DMS114 treated with DMSO at 0.1 percent for 48 hours (cell line): Measurements from ENCODE around the gene UGT1A4.

Experiments
- DNase-seq: peaks from one replicate; lab custom pipeline; 2025; ENCODE audit not compliant: unreplicated experiment; lab: John Stamatoyannopoulos, UW

UGT1A4 gene

GRCh38 chr2:233779722-233780121, 61.2 kb downstream of the UGT1A4 start:
- DNase-seq: no peak

GRCh38 chr2:233780771-233781170, 62.2 kb downstream of the UGT1A4 start:
- DNase-seq: no peak

DNA sequence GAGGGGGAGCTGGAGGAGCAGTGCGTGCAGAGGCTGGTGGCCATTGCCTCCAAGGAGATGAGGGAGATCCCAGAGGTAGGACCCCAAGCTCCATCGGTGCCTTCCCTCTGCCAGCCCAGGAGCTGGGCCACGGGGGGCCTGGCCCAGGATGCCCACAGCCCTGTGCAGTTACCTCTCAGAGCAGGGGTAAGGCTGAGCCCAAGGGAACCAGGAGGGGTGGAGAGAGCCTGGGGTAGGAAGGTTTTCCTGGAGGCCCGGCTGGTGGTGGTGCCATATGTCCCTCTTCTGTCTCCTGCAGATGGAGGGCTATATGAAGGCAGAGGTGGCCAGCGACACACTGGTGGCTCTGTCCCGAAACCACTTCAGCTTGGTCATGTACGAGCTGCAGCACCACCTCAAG, 71.0 kb downstream of the UGT1A4 start:
- no peak for DNase-seq

DNA sequence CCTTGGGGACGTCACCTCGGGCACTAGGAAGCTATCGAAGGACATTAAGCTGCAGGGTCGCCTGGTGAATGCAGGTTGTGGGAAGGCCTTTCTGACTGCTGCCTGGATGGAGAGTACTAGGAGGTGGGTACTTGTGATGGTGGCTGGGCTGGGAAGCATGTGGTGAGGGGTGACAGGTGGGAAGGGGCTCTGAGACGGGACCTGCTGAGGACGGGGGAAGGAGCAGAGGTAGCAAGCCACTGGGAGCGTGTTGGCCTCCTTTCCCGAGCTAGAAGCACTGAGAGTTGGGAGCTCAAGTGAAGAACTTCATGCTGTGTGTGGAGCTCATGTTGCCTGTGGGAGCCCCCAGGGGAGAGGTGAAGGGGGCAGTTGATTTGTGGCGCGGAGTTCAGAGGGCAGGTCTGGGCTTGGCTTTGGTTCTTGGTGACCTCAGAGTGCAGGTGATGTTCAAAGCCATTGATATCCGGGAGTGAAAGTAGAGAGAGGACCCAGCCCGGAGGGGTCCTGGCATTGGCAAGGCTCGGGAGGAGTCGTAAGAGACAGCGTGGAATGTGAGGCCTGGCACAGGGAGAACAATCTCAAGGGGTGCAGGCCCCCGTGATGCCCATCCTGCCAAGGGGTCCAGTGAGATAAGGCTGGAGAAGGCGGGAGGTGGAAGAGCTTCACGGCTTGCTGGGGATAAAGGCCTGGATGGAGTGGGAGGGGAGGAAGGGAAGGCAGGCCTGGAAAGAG, 72.8 kb downstream of the UGT1A4 start:
- DNase-seq: no peak

DNA sequence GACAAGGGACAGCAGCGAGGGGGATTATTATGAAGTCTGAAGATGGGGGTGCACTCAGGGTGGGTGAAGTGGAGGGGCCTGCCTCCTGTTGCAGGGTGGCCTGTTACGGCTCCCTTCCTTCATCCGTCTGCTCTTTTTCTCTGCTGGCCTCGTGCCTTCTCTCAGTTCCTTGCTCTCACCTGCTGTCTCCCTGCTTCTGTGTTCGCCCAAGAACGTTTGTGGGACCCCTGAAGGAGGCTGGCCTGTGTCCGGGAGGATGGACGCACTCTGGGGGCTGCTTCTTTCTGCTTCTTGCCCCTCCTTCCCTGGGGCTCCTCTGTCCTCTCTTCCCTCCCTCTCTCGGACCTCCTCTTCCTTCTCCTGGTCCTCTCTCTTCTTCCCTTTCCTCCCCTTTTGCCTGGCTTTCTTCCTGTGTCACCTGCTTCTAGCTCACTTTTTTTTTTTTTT, 73.4 kb downstream of the UGT1A4 start:
- DNase-seq: no peak

- no peak for DNase-seq
Observed at GRCh38 chr2:233792720-233793119, 74.2 kb downstream of the UGT1A4 start.

DNA sequence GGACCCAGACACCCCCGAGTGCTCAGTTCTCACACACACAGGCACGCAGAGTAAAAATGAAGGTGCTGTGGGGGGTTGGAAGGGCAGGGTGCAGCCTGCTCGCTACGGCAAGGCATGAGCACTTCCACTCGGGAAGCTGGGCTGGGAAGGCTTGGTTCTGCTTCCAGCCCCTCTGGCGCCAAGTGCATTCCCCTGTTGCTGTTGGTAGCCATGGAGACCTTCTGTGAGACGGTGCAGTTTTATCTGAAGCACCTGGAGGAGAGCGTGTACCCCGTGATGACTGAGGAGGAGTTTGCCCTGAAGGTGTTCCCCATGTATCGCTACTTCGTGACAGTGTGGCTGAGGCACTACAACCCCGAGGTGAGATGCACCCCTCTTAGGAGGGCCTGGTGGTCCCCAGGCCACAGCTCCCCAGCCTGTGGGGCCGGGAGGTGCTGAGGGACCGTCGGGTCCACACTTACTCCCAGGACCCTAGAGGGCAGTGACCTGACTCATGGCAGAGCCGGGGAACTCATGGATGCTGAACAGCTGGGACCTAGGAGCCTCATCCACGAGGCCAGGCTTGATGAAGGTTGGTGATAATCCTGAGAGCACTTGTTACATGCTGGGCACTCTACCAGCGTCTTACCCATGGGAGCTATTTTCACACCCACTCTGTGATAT, 75.1 kb downstream of the UGT1A4 start:
- DNase-seq: no peak

DNA sequence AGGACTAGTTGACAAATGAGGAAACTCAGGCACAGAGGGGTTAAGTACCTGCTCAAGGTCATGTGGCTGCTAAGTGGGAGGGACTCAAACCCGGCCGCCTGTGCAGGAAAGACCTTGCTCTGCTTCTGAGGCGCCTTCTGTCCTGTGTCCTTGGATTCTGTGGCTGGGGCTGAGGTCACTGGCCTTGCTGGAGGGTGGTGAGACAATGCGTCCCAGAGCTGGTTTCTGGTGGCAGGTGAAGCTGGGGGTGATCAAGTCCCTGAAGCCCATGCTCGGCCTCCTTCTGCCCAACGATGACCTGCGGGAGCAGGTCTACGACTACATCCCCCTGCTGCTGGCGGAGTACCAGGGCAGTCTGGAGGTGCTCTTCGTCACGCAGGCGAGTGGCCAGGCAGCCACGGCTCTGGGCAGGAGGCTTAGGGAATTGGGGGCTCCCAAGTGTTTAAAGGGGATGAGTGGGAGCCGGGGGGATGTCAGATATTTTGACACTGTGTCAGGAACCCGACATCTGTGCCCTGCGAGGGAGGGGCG, 75.7 kb downstream of the UGT1A4 start:
- DNase-seq: no peak

DNA sequence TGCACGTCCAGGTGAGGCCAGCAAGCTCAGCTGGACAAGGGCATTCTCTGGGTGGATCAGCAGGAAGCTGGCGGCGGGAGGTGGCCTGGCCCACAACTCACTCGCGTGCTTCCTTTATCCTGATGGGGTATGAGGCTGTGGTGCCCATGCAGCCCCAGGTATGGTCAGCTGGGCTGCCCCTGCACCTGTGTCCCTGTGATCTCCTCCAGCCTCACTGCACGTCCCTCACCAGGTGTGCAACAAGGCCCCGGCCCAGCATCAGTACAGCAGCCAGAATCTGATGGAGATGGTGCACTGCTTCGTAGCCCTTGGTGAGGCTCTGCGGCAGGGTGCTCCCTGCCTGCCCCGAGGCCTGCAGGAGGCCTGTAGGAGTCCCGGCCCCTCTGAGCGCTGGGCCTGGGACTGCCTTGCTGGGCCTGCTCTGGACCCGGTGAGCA, 77.2 kb downstream of the UGT1A4 start:
- DNase-seq: no peak

GRCh38 chr2:233796254-233796653, 77.7 kb downstream of the UGT1A4 start:
- DNase-seq: no peak

DNA sequence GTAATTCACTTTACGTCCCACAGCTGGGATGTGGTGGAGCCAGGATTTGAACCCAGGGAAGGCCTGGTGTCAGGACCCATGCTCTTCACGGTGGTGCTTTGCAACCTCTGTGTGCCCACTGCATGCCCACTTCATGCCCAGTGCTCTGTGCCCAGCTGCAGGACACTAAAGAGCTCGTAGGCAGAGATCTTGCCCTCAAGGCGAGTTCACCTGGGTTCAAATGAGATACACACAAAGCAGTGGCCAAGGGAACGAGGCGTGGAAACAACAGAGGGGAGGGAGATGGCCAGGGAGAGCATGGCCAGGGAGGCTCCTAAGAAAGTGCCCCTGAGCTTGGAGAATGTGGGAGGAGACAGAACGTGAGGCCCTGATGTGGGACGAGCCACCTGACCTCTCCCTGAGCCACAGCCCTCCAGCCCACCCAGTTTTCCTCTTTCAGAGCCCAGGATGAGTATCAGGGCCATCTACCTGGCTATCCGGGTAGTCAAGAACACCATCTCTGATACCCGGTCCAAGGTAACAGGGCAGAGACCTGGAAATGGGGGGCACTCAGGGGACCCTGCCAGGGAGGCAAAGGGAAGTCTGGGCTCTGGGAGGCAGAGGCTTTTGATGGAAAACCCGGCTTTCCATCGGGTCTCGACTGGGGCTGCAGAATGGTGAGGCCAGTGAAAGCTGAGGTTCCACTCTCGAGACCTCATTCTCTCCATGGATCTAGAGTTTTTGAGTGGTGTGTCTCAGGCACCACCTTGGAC, 80.0 kb downstream of the UGT1A4 start:
- no peak for DNase-seq

- DNase-seq: no peak
Observed at GRCh38 chr2:233799087-233799665, 80.6 kb downstream of the UGT1A4 start.

- no peak for DNase-seq
Observed at GRCh38 chr2:233799716-233800115, 81.2 kb downstream of the UGT1A4 start.

DNA sequence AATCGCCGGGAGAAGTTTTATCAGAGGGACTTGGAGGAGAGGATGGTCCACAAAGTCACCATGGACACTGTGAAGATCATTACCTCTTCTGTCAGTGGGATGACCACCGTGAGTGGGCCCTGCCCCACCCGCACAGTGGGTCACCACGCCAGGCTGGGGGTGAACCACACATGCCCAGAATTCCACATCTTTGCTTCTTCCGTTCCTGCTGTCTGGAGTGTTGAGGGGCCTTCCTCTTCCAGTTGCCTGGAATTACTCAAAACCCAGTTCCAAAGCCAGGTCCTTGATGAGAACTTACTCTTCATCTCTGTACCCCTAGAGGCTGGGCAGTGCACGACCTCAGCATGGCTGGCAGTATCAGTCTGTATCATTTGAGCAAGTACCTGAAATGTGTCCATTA, 81.7 kb downstream of the UGT1A4 start:
- no peak for DNase-seq

DNA sequence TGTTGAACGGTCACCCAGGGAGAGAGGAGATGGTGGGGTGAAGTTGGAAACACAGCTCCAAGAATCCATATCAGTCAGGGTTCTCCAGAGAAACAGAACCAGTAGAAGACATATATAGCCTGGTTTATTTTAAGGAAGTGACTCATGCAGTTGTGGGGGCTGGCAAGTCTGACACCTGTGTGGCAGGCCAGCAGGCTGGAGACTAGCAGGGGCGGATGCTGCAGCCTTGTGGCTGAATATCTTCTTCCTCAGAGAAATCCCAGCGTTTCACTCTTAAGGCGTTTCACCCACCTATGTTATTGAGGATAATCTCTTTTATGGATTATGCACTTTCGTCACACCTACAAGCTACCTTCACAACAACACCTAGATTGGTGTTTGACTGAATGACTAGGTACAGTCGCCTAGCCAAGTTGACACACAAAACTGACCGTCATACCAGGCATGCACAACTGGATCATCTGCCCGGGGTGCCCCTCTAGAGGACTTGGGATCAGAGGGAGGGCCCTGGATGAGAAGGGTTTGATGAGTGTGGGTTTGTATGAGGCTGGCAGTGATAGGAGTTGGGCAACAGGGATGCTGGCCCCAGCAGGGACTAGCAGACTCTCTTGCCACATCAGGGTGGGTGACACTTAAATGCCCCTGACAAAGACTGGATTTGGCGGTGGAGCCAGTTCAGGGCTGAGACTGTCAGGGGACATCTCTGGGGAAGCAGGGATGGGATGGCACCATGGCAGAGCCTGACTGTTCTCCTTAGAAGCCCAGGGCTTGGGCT, 83.0 kb downstream of the UGT1A4 start:
- no peak for DNase-seq

- DNase-seq: no peak
Observed at GRCh38 chr2:233802132-233802815, 83.7 kb downstream of the UGT1A4 start.

DNA sequence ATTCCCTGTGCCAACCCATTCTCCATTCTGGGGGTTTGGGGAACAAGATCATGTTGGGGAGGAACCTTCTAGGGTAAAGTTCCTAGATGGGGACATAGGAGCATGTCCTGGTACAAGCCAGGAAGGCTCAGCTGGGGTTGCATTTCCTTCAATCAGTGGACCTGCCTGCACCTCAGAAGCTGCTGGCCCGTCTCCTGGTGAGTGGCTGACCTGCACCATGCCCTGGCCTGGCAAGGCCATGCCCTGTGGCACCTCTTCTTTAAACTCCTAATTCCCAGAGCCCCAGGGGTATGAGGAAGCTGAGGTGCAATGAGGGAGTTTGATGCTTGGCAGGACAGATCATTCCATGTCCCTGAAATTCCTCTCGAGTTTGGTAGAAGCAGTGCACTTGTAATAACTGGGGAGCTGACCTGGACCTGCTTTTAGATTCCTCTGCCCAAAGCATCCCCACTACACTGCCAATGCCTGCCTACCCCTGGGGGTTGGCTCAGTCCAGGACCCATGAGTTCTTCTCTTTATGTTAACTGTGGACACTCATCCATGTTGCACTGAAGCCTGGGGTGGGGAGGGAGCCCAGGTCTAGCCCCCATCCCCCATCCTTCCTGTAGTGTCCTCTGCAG, 84.9 kb downstream of the UGT1A4 start:
- DNase-seq: no peak

DNA sequence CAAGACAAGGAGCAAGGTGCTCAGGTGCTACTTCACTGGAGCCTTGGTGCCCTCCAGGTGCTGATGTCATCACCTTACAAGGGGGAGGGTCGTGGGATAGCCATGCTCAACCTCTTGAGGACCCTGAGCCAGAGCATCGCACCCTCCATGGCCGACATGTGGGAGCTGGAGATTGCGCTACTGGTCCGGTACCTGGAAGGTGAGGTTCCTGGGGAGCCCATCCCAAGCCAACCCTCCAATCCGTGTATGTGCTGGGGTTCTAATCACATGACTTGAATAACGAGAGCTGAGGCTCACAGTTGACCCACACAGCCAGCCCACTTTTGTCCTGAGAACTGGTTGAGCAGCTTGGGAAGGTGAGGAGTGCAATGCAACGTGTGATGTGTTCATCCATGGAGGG, 85.5 kb downstream of the UGT1A4 start:
- no peak for DNase-seq

DNA sequence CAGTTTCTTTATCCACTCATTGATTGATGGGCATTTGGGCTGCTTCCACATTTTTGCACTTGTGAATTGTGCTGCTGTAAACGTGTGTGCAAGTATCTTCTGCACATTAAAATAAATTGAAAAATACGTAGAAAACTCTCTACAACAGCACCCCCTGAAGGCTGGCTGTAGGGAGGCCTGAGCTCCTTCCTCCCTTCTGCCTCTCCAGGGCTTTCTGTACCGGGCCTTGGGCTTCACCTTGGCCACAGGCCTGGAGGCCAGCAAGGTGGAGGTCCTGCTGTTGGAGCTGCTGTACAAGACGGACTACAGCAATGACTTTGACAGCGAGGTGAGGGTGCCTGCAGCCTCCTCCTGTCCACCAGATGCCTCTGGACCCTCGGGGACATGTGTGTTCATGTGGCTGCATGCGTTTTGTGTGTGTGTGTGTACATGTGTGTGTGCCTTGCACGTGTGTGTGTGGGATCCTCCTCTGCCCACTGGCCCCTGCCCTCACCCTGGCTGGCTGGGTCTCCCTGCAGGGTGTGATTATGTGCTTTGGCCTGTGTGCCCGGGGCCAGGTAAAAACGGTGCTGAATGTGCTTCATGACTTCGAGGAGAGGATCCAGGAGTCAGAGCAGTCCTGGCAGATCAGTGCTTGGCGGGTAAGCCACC, 88.8 kb downstream of the UGT1A4 start:
- no peak for DNase-seq
